K562 (cell line): ENCODE results near the gene DRC1. TPM values are rescaled to one million over a fixed set of nuclear protein-coding genes. Genes with fewer than 3 reads are reported as not detected.
A peak's percentile ranks its signal among the peaks of the same experiment; 100 is the strongest.

Source experiments
- ATAC-seq: fragments of 200-7000 bp; cut with Tn5 transposase; 3 replicates; pipeline ENCODE4 v1.9.1; 2020; ENCODE audit warnings: moderate library complexity
- BruUV-seq: library from RNA; stranded (reverse); fragments of 400-500 nt; replicated peaks from 2 replicates; lab custom pipeline; 2021; lab: Mats Ljungman, UMichigan
- CTCF ChIA-PET: fragments of 300-600 bp; formaldehyde crosslinking; extraction: SDS; loops from one replicate; lab custom pipeline; 2021; ENCODE audit warnings: low intra/inter-chr PET ratio; lab: Yijun Ruan, JAX
- POLR2A ChIA-PET: fragments of 300-600, 350-650 bp; sonication (Branson Sonifier 250); formaldehyde crosslinking; extraction: SDS; loops from one replicate; lab custom pipeline; 2021; ENCODE audit warnings: antibody characterized with exemption, inconsistent platforms; lab: Yijun Ruan, JAX
- DNase-seq, 4 experiments: peaks; one replicate each; pipeline versions ENCODE4 v3.0.0 to v3.0.0-alpha.2; 2011 to 2018; ENCODE audit warnings: low spot score in 3 of 4, mixed read lengths in 3 of 4; ENCODE audit errors: extremely low read depth in 1 of 4
- FAIRE-seq: peaks from 2 replicates; lab custom pipeline; 2011; peaks lifted over from hg19 to GRCh38; lab: Jason Lieb, UNC
- H2AFZ ChIP-seq: 2 replicates; pipeline ENCODE4 v1.6.0; 2011; ENCODE audit warnings: low read depth, low read length, control low read depth, inconsistent platforms
- H3K27ac ChIP-seq: fragments of 200-600 bp; 3 replicates; pipeline ENCODE4 v1.8.0; 2011; ENCODE audit warnings: low read depth, mild to moderate bottlenecking, control low read depth, inconsistent platforms, low read length, moderate library complexity, mixed read lengths; ENCODE audit errors: extremely low read depth
- H3K27me3 ChIP-seq, 2 experiments: fragments of 300-600 bp in 1 of 2; 2 replicates in 1 of 2; 3 replicates in 1 of 2; pipeline versions ENCODE4 v1.6.0 to v1.8.0; 2011; ENCODE audit warnings: inconsistent platforms in 2 of 2, low read length in 2 of 2, mild to moderate bottlenecking in 1 of 2, mixed read lengths in 1 of 2, moderate library complexity in 1 of 2; ENCODE audit not compliant: control insufficient read depth in 2 of 2, insufficient read depth in 2 of 2
- H3K36me3 ChIP-seq: fragments of 300-600 bp; 3 replicates; pipeline ENCODE4 v1.8.0; 2011; ENCODE audit warnings: mild to moderate bottlenecking, low read length, inconsistent platforms; ENCODE audit not compliant: control insufficient read depth, insufficient read depth
- H3K4me1 ChIP-seq, 2 experiments: fragments of 200-600 bp in 1 of 2; replicated peaks in 1 of 2; 2 replicates in 1 of 2; 3 replicates in 1 of 2; pipeline versions ENCODE4 v1.5.1 to v1.8.0; 2011; ENCODE audit warnings: inconsistent platforms in 2 of 2, low read length in 2 of 2, mild to moderate bottlenecking in 1 of 2, mixed read lengths in 1 of 2, moderate library complexity in 1 of 2; ENCODE audit not compliant: control insufficient read depth in 2 of 2, insufficient read depth in 2 of 2
- H3K4me2 ChIP-seq: 2 replicates; pipeline ENCODE4 v1.6.1; 2011; ENCODE audit warnings: low read length, control low read depth, inconsistent platforms, mixed read lengths; ENCODE audit not compliant: insufficient read depth
- H3K4me3 ChIP-seq: fragments of 200-600 bp; sonication (generic), shearing (Covaris generic); 2 replicates; pipeline ENCODE4 v1.5.1; 2016; ENCODE audit warnings: control low read depth, inconsistent platforms
- H3K79me2 ChIP-seq: fragments of 200-600 bp; 3 replicates; pipeline ENCODE4 v1.8.0; 2011; ENCODE audit warnings: low read length, inconsistent platforms; ENCODE audit not compliant: control insufficient read depth, insufficient read depth
- H3K9ac ChIP-seq, 2 experiments: 2 replicates each; pipeline versions ENCODE4 v1.6.0 to v1.6.1; 2011; ENCODE audit warnings: low read depth in 2 of 2, low read length in 2 of 2, control low read depth in 1 of 2, inconsistent platforms in 1 of 2, mild to moderate bottlenecking in 1 of 2, mixed read lengths in 1 of 2; ENCODE audit not compliant: insufficient read depth in 1 of 2
- H3K9me1 ChIP-seq: one replicate; pipeline ENCODE4 v1.6.0; 2011; ENCODE audit warnings: inconsistent platforms, mild to moderate bottlenecking, low read length, moderate library complexity; ENCODE audit not compliant: control insufficient read depth, insufficient read depth
- H3K9me3 ChIP-seq: replicated peaks from 2 replicates; pipeline ENCODE4 v1.5.1; 2011; ENCODE audit warnings: low read depth, low read length, inconsistent platforms; ENCODE audit not compliant: control insufficient read depth, insufficient read depth
- H4K20me1 ChIP-seq: replicated peaks from 2 replicates; pipeline ENCODE4 v1.6.1; 2011; ENCODE audit warnings: low read length, inconsistent platforms, mixed read lengths; ENCODE audit not compliant: control insufficient read depth, insufficient read depth
- NFIC ChIP-seq: fragments of 450-650 bp; IDR thresholded peaks from 2 replicates; pipeline ENCODE4 v1.6.1; 2017; ENCODE audit warnings: mild to moderate bottlenecking, inconsistent platforms
- NFIX ChIP-seq: fragments of 250-450 bp; sonication (Bioruptor Pico); IDR thresholded peaks from 2 replicates; pipeline ENCODE4 v1.4.0; 2020; ENCODE audit warnings: low read depth, mild to moderate bottlenecking, moderate library complexity
- SPI1 ChIP-seq: IDR thresholded peaks from 2 replicates; pipeline ENCODE4 v1.6.1; 2011; ENCODE audit warnings: low read depth, low read length, control low read depth, borderline replicate concordance
- TRIM24 ChIP-seq, 2 experiments: fragments of 450-650 bp; IDR thresholded peaks; 2 replicates each; pipeline ENCODE4 v1.6.1; 2016
- WGBS: fragments of 100-300 bp; shearing (Covaris generic); methylation state at CpG from one replicate; pipeline ENCODE4 v1.1.6; 2016; ENCODE audit warnings: low coverage, mixed read lengths; ENCODE audit not compliant: insufficient coverage; ENCODE audit errors: missing lambda C conversion rate; 5-methylcytosine and 5-hydroxymethylcytosine counted together
- in situ Hi-C: fragments of 300-500 bp; cut with MboI; formaldehyde crosslinking; loops from 4 replicates; pipeline ENCODE4 v1.15.0; 2018; ENCODE audit warnings: inconsistent platforms, mixed read lengths
- intact Hi-C: fragments of 100-400 bp; cut with micrococcal nuclease; formaldehyde crosslinking; loops from 2 replicates; pipeline ENCODE4 v1.14.2; 2022
- polyA plus RNA-seq, 8 experiments: library from polyadenylated mRNA; depleted of rRNA in 4 of 8; stranded (reverse) in 5 of 8; unstranded in 3 of 8; fragments of >200 nt; fragmentation: Nextera tagmentation in 2 of 8; fragmentation: Illumina TruSeq in 1 of 8; extraction: Ambion mirVana in 2 of 8; extraction: Trizol in 1 of 8; gene quantifications; 2 replicates each; pipeline versions ENCODE4 v1.2.1 to v1.2.3, GENCODE V29; 2011 to 2014; ENCODE audit warnings: inconsistent platforms in 1 of 8, missing spikeins in 1 of 8
- total RNA-seq, 7 experiments: library from RNA; depleted of rRNA in 6 of 7; stranded (reverse); fragments of >200 nt in 6 of 7; fragmentation: Illumina TruSeq in 2 of 7; extraction: Trizol in 2 of 7; gene quantifications; 2 replicates each; pipeline versions ENCODE4 v1.2.1 to v1.2.3, GENCODE V29; 2011 to 2021; ENCODE audit warnings: low replicate concordance in 1 of 7
- TF ChIP-seq, protein P1 (sequence below): fragments of 200-800 bp; sonication (Bioruptor generic); IDR thresholded peaks from 2 replicates; pipeline ENCODE4 v1.6.1; 2017; ENCODE audit warnings: missing genetic modification characterization, missing compliant biosample characterization
- TF ChIP-seq, protein P2 (sequence below), 2 experiments: fragments of 450-650 bp; formaldehyde crosslinking in 1 of 2; IDR thresholded peaks; 2 replicates each; pipeline versions ENCODE4 v1.4.0 to v1.6.1; 2014 to 2020; ENCODE audit warnings: mild to moderate bottlenecking in 2 of 2, borderline replicate concordance in 1 of 2, low read depth in 1 of 2

Gene DRC1
- total and polyA plus RNA-seq, 9 of the 15 experiments (the other 6 are each of a cell fraction or from before 2014, with no cell fraction given) = 0.07 to 0.10 TPM; not detected in 7

DNA sequence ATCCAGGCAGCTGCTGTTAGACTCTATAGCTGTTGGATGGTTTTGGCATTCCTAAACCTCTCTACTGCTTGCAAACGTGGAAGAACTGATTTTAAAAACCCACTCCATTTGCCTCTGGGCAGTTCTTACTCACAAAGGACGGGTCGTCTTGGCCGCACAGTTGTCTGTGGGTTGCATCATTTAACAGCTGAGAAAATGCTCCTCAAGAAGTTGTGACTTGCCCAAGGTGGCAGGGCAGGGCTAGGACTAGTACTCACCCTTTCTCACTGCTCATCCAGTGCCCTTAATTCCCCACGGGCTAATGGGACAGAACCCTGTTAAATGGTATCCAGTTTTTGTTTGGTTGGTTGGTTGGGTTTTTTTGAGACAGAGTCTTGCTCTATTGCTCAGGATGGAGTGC is 997 bp upstream of the DRC1 start (continued):
- TF ChIP-seq, protein P1, sequence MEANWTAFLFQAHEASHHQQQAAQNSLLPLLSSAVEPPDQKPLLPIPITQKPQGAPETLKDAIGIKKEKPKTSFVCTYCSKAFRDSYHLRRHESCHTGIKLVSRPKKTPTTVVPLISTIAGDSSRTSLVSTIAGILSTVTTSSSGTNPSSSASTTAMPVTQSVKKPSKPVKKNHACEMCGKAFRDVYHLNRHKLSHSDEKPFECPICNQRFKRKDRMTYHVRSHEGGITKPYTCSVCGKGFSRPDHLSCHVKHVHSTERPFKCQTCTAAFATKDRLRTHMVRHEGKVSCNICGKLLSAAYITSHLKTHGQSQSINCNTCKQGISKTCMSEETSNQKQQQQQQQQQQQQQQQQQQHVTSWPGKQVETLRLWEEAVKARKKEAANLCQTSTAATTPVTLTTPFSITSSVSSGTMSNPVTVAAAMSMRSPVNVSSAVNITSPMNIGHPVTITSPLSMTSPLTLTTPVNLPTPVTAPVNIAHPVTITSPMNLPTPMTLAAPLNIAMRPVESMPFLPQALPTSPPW = no peak
- peak in 1 of 2 experiments; percentile 20; a peak in 1 of 4 replicates for TF ChIP-seq TRIM24 (IDR thresholded peaks at IDR 0.05)

DNA sequence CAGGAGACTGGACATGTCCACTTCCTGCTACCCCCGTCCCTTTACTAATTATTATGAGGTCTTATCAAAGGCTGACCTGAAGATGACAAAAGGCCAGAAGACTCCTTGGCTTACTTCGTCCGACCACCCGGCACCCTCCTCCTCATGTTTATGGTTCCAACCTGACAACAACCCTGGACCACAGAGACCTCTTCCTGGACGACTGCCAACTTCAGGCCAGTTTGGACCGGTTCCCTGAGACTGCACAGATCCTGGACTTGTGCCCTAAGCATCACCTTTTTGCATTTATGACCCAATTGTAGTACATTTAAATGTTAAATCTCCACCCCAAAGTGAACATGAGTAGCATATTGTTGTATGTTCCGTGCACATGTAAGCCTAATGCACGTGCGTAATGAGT is 5.8 kb downstream of the DRC1 start:
- peak in 1 of 4 experiments; percentile 39 for DNase-seq
- Histone ChIP-seq H3K79me2 (no peaks in the 10 kb centered on the region), H4K20me1 (no peaks in the 10 kb centered on the region), H3K27ac (no peak overlapping the region), H3K36me3 (no peaks in the 10 kb centered on the region), H3K4me2 (peak overlapping the region; percentile 23; the same call in 1 of the 2 replicates), H3K9ac (no peak overlapping the region), H3K9me1 (no peaks in the 10 kb centered on the region), H3K4me3 (no peak overlapping the region), H3K4me1 (peaks cover 4 to 18% of the 10 kb centered on the region in 2 experiments; a peak in 4 of 5 replicates), H2AFZ (peak overlapping the region; percentile 46), H3K9me3 (no peaks in the 10 kb centered on the region), H3K27me3 (no peaks in the 10 kb centered on the region)
- in situ Hi-C loops (no loop called here), intact Hi-C loops (no loop called here)
- FAIRE-seq = no peak
- ATAC-seq = no peak
- 0 out of 2 replicates have a peak, but pooled peaks have one; percentile 20 for TF ChIP-seq NFIX (CRISPR knock-in tag)
- TF ChIP-seq SPI1 = no peak
- peak; percentile 95 for TF ChIP-seq NFIC
- TF ChIP-seq, protein P2, sequence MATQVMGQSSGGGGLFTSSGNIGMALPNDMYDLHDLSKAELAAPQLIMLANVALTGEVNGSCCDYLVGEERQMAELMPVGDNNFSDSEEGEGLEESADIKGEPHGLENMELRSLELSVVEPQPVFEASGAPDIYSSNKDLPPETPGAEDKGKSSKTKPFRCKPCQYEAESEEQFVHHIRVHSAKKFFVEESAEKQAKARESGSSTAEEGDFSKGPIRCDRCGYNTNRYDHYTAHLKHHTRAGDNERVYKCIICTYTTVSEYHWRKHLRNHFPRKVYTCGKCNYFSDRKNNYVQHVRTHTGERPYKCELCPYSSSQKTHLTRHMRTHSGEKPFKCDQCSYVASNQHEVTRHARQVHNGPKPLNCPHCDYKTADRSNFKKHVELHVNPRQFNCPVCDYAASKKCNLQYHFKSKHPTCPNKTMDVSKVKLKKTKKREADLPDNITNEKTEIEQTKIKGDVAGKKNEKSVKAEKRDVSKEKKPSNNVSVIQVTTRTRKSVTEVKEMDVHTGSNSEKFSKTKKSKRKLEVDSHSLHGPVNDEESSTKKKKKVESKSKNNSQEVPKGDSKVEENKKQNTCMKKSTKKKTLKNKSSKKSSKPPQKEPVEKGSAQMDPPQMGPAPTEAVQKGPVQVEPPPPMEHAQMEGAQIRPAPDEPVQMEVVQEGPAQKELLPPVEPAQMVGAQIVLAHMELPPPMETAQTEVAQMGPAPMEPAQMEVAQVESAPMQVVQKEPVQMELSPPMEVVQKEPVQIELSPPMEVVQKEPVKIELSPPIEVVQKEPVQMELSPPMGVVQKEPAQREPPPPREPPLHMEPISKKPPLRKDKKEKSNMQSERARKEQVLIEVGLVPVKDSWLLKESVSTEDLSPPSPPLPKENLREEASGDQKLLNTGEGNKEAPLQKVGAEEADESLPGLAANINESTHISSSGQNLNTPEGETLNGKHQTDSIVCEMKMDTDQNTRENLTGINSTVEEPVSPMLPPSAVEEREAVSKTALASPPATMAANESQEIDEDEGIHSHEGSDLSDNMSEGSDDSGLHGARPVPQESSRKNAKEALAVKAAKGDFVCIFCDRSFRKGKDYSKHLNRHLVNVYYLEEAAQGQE (IDR thresholded peaks at IDR 0.05; ENCODE audit: borderline replicate concordance) = peak; percentile 96
- TF ChIP-seq, protein P2 (CRISPR knock-in tag; IDR thresholded peaks at IDR 0.05; ENCODE audit: low read depth) = no peak
- WGBS = 38% methylated on average over 9 of the region's 9 CpGs
- ChIA-PET POLR2A (interaction anchor here (0.6 to 2.7 kb wide), 5 partner anchors 9 to 511 kb away, joined by 3 to 9 read pairs (median 4); no protein-coding TSS in a partner anchor), CTCF (no interaction called here)
- BruUV-seq = no TSS peak
